ENCODE measurements around the gene NAA10. TPM values are rescaled to one million over a fixed set of nuclear protein-coding genes. Genes with fewer than 3 reads are reported as not detected.

The NAA10 gene
- total and polyA plus RNA-seq, 2 donors from 2014 or later, result 79.3 to 120 TPM

DNA sequence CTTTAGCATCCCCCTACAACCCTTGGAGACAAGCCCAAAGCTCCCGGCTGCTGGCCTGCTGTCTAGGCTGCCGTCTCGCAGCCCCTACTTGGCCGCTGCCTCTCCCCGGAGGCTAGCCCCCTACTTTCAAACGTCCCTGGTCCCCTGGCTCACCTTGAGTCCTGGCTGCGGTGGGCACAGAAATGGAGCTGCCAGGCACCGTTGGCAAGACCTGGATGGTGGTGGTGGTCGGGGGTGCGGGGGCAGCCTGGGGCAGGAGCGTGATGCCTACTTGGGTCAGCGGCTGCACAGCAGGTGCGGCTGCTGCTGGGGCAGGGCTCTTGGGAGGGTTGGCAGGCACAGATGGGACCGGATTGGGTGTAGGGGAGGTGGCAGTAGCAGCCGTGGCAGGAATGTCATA is 24.8 kb upstream of the NAA10 start:
- TF ChIP-seq, protein P1, sequence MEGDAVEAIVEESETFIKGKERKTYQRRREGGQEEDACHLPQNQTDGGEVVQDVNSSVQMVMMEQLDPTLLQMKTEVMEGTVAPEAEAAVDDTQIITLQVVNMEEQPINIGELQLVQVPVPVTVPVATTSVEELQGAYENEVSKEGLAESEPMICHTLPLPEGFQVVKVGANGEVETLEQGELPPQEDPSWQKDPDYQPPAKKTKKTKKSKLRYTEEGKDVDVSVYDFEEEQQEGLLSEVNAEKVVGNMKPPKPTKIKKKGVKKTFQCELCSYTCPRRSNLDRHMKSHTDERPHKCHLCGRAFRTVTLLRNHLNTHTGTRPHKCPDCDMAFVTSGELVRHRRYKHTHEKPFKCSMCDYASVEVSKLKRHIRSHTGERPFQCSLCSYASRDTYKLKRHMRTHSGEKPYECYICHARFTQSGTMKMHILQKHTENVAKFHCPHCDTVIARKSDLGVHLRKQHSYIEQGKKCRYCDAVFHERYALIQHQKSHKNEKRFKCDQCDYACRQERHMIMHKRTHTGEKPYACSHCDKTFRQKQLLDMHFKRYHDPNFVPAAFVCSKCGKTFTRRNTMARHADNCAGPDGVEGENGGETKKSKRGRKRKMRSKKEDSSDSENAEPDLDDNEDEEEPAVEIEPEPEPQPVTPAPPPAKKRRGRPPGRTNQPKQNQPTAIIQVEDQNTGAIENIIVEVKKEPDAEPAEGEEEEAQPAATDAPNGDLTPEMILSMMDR (IDR thresholded peaks at IDR 0.05; ENCODE audit: borderline replicate concordance, extremely low read depth, insufficient read depth), result no peak
- Histone ChIP-seq H3K9ac (ENCODE audit: low read length in 3 of 3) (no peak overlapping the region), H3K4me1 (ENCODE audit: control insufficient read depth in 2 of 3, insufficient read depth in 2 of 3, low read depth in 1 of 3, low read length in 3 of 3) (no peaks in the 10 kb centered on the region), H3K4me3 (ENCODE audit: low read length in 3 of 3) (no peak overlapping the region), H3K27me3 (ENCODE audit: control insufficient read depth, insufficient read depth, low read length) (no peaks in the 10 kb centered on the region), H3K36me3 (ENCODE audit: control insufficient read depth in 2 of 3, insufficient read depth in 3 of 3, low read length in 3 of 3) (peaks cover 4 to 32% (median 22%) of the 10 kb centered on the region in 3 donors), H3K27ac (ENCODE audit: low read depth in 2 of 2, low read length in 2 of 2) (no peak overlapping the region), H3K9me3 (ENCODE audit: control insufficient read depth in 2 of 3, insufficient read depth in 1 of 3, low read length in 3 of 3) (no peaks in the 10 kb centered on the region)
- DNase-seq (no peak), FAIRE-seq (no peak)
- intact Hi-C loops (cut with DNase I), result loop anchor here (10.0 kb wide), 1 partner anchor 195 kb away; the partner anchor contains the start of gene PLXNB3

DNA sequence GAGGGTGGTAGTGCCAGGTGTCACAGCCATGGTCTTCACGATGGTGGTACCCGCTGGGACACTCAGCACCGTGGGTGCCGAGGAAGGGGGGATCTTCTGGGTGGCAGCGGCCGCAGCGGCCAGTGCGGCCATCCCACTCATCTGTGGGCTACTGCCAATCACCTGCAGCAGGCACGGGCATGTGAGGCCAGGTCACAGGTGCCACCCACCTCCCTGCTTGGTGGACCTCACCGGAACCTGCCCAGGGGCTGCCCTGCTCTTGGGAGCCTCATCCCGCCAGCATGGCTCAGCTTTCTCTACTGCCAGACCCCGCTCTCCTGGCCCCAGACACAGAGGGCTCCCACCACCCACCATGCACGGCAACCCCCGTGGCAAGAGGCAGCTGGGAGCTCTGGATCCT is 23.8 kb upstream of the NAA10 start:
- TF ChIP-seq, protein P1 (IDR thresholded peaks at IDR 0.05; ENCODE audit: borderline replicate concordance, extremely low read depth, insufficient read depth), result no peak
- Histone ChIP-seq H3K36me3 (ENCODE audit: control insufficient read depth in 2 of 3, insufficient read depth in 3 of 3, low read length in 3 of 3) (peaks cover 4 to 32% (median 22%) of the 10 kb centered on the region in 3 donors), H3K9me3 (ENCODE audit: control insufficient read depth in 2 of 3, insufficient read depth in 1 of 3, low read length in 3 of 3) (no peaks in the 10 kb centered on the region), H3K4me1 (ENCODE audit: control insufficient read depth in 2 of 3, insufficient read depth in 2 of 3, low read depth in 1 of 3, low read length in 3 of 3) (no peaks in the 10 kb centered on the region), H3K27me3 (ENCODE audit: control insufficient read depth, insufficient read depth, low read length) (no peaks in the 10 kb centered on the region), H3K27ac (ENCODE audit: low read depth in 2 of 2, low read length in 2 of 2) (no peak overlapping the region), H3K9ac (ENCODE audit: low read length in 3 of 3) (no peak overlapping the region), H3K4me3 (ENCODE audit: low read length in 3 of 3) (no peak overlapping the region)
- FAIRE-seq (no peak), DNase-seq (no peak)
- intact Hi-C loops (cut with DNase I), result loop anchor here (10.0 kb wide), 1 partner anchor 194 kb away; the partner anchor contains the start of gene PLXNB3

- Histone ChIP-seq H3K9me3 (ENCODE audit: control insufficient read depth in 2 of 3, insufficient read depth in 1 of 3, low read length in 3 of 3) (no peaks in the 10 kb centered on the region), H3K27ac (ENCODE audit: low read depth in 2 of 2, low read length in 2 of 2) (no peak overlapping the region), H3K27me3 (ENCODE audit: control insufficient read depth, insufficient read depth, low read length) (no peaks in the 10 kb centered on the region), H3K4me1 (ENCODE audit: control insufficient read depth in 2 of 3, insufficient read depth in 2 of 3, low read depth in 1 of 3, low read length in 3 of 3) (no peaks in the 10 kb centered on the region), H3K9ac (ENCODE audit: low read length in 3 of 3) (no peak overlapping the region), H3K4me3 (ENCODE audit: low read length in 3 of 3) (no peak overlapping the region), H3K36me3 (ENCODE audit: control insufficient read depth in 2 of 3, insufficient read depth in 3 of 3, low read length in 3 of 3) (peaks cover 4 to 35% (median 22%) of the 10 kb centered on the region in 3 donors)
- intact Hi-C loops (cut with DNase I), result loop anchor here (10.0 kb wide), 1 partner anchor 192 kb away; the partner anchor contains the start of gene PLXNB3
- TF ChIP-seq, protein P1 (IDR thresholded peaks at IDR 0.05; ENCODE audit: borderline replicate concordance, extremely low read depth, insufficient read depth), result no peak
- FAIRE-seq (no peak), DNase-seq (no peak)
Observed at GRCh38 chrX:153957224-153957623, 22.4 kb upstream of the NAA10 start.

Measured in kidney (tissue), 14 donors.